ENCODE data around the gene GPR143.
A peak's percentile ranks its signal among the peaks of the same experiment; 100 is the strongest.

GPR143 gene

DNA sequence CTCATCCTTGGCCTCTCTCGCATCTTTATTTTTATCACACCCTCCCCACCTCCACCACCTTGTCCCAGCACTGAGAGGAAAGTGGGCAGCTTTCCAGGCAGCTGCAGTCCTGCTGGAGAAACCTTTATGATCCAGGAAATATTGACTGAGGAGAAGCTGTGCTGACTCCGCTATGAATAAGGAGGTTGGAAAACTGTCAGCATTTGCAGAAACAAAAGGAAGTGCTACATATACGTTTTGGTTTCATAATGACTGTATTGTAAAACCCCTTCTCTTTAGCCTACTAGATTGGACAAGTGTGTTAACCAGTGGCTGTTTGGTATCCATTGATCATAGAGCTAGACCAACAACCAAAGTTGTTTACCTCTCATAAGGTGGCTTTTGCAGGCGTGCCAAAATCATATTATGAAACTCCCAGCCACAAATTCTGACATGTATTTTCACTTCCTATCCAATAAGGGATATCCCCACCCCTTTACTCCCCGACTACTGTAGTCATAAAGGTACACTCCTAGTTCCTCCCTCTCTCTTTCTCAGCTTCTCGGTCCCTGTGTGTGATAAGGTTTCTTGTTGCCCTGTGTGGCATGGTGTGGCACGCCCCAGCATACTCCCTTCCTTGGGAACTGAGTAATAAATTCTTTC lies 88.4 kb downstream of the GPR143 start:
- H3K27ac ChIP-seq (ENCODE audit: low read depth, low read length): no peak overlapping the region
- H3K27me3 ChIP-seq (ENCODE audit: control insufficient read depth, insufficient read depth, low read length): no peaks in the 10 kb centered on the region
- H3K36me3 ChIP-seq (ENCODE audit: control insufficient read depth, insufficient read depth, low read length): no peaks in the 10 kb centered on the region
- peak overlapping the region; percentile 8 for H3K4me3 ChIP-seq (ENCODE audit: low read length)
- no peaks in the 10 kb centered on the region for H3K4me1 ChIP-seq (ENCODE audit: control insufficient read depth, insufficient read depth, low read length)
- H3K9ac ChIP-seq (ENCODE audit: low read length): no peak overlapping the region

DNA sequence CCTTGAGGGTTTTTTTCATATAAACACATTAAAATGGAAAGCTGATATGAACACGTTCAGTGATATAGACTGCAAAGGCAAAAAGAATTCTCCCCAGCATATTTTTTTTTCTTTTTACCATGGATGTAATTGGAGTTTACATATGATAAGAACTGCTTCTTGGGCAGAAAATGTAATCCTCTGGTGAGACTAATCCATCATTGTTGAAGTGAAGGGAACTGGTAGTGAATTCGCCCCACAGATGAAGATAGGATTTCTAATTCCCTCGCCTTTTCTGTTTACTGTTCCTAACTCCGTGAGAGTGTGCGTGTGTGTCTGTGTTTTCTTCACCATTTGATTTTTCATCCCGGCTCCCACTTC lies 88.9 kb downstream of the GPR143 start:
- no peak overlapping the region for H3K27ac ChIP-seq (ENCODE audit: low read depth, low read length)
- no peaks in the 10 kb centered on the region for H3K4me1 ChIP-seq (ENCODE audit: control insufficient read depth, insufficient read depth, low read length)
- H3K27me3 ChIP-seq (ENCODE audit: control insufficient read depth, insufficient read depth, low read length): no peaks in the 10 kb centered on the region
- no peaks in the 10 kb centered on the region for H3K36me3 ChIP-seq (ENCODE audit: control insufficient read depth, insufficient read depth, low read length)
- no peak overlapping the region for H3K9ac ChIP-seq (ENCODE audit: low read length)
- no peak overlapping the region for H3K4me3 ChIP-seq (ENCODE audit: low read length)

GRCh38 chrX:9676306-9676705 lies 89.3 kb downstream of the GPR143 start:
- H3K27ac ChIP-seq (ENCODE audit: low read depth, low read length): no peak overlapping the region
- no peak overlapping the region for H3K4me3 ChIP-seq (ENCODE audit: low read length)

More at GRCh38 chrX:9676306-9676705, 89.3 kb downstream of the GPR143 start:
- Histone ChIP-seq H3K27me3 (ENCODE audit: control insufficient read depth, insufficient read depth, low read length) (no peaks in the 10 kb centered on the region), H3K4me1 (ENCODE audit: control insufficient read depth, insufficient read depth, low read length) (no peaks in the 10 kb centered on the region), H3K36me3 (ENCODE audit: control insufficient read depth, insufficient read depth, low read length) (no peaks in the 10 kb centered on the region), H3K9ac (ENCODE audit: low read length) (no peak overlapping the region)
